GM19238 (cell line): Measurements from ENCODE around the gene HORMAD2.
"Not testable (repeated sequence)": the region's sequence is repeated elsewhere in the genome, so short reads cannot be mapped to it uniquely, and the experiment has no call there.

ENCODE experiments used
- DNase-seq: peaks from one replicate; pipeline ENCODE4 v3.0.0; 2011; ENCODE audit warnings: low spot score; ENCODE audit not compliant: insufficient read length

The HORMAD2 gene

GRCh38 chr22:30208631-30209603 is 128.7 kb downstream of the HORMAD2 start:
- no peak for DNase-seq

- DNase-seq: no peak
These were observed 129.4 kb downstream of the HORMAD2 start for GRCh38 chr22:30209642-30210041.

- DNase-seq: no peak
These were observed 130.1 kb downstream of the HORMAD2 start for GRCh38 chr22:30210235-30210909.

GRCh38 chr22:30211124-30211820 is 131.0 kb downstream of the HORMAD2 start:
- DNase-seq: no peak

- no peak for DNase-seq
These were observed 132.2 kb downstream of the HORMAD2 start for GRCh38 chr22:30212363-30212995.

- no peak for DNase-seq
These were observed 132.8 kb downstream of the HORMAD2 start for GRCh38 chr22:30212996-30213441.

GRCh38 chr22:30214703-30215407 is 134.6 kb downstream of the HORMAD2 start:
- DNase-seq: no peak

GRCh38 chr22:30216272-30216671 is 136.0 kb downstream of the HORMAD2 start:
- DNase-seq: not testable (repeated sequence)

- no peak for DNase-seq
These were observed 136.4 kb downstream of the HORMAD2 start for GRCh38 chr22:30216710-30217109.

GRCh38 chr22:30217698-30218560 is 137.7 kb downstream of the HORMAD2 start:
- DNase-seq: no peak

- no peak for DNase-seq
These were observed 138.9 kb downstream of the HORMAD2 start for GRCh38 chr22:30219049-30219654.

- no peak for DNase-seq
These were observed 139.5 kb downstream of the HORMAD2 start for GRCh38 chr22:30219668-30220278.

GRCh38 chr22:30220338-30221012 is 140.2 kb downstream of the HORMAD2 start:
- DNase-seq: no peak

- peak; percentile 40 for DNase-seq
These were observed 141.1 kb downstream of the HORMAD2 start for GRCh38 chr22:30221121-30221992.

GRCh38 chr22:30222321-30222720 is 142.1 kb downstream of the HORMAD2 start:
- no peak for DNase-seq

- DNase-seq: no peak
These were observed 143.0 kb downstream of the HORMAD2 start for GRCh38 chr22:30223303-30223702.

GRCh38 chr22:30224161-30224857 is 144.0 kb downstream of the HORMAD2 start:
- DNase-seq: no peak
